T1000 (cell line): ENCODE measurements around the gene ROPN1.

Experiments used
- DNase-seq: peaks from one replicate; lab custom pipeline; 2025; ENCODE audit warnings: mixed read lengths; lab: John Stamatoyannopoulos, UW

The ROPN1 gene

GRCh38 chr3:123949641-123950040 lies 42.3 kb downstream of the ROPN1 start:
- DNase-seq = no peak

- DNase-seq = no peak
Measured at GRCh38 chr3:123948449-123948848, 43.5 kb downstream of the ROPN1 start.

DNA sequence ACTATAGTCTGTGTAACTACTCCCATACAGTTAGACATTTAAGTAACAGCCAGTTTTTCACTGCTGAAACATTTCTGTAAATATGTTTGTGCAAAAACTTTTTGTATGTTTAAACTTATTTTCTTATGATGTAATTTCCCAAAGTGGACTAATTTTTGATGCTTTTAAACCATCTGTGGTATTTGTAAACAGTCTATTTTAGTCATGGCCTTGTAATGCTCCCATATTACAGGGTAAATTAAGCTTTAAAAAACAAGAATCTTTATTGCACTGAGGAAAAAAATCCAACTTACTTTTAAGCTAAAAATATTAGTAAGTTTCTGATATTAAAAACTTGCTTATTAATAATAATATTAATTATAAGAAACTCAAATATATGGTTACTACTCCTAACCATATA lies 44.4 kb downstream of the ROPN1 start:
- DNase-seq = no peak

GRCh38 chr3:123941542-123941941 lies 50.4 kb downstream of the ROPN1 start:
- DNase-seq = no peak

DNA sequence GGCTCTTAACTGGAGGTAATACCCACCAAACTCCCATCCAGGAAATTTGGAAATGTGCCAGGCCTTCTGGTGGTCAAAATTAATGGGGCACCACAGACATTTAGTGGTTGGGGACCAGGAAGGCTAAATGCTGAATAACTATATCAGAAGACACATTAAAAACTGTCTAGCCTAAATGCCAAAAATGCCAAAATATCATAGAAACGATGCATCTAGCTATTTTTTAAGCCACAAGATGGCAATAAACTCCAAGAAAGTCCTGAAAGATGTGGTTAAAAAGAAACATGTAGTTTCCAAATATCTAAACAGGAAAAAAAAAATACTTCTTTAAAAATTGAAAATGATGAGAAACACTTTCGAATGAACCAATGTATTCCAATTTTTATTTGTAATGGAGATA lies 50.8 kb downstream of the ROPN1 start:
- DNase-seq = no peak

DNA sequence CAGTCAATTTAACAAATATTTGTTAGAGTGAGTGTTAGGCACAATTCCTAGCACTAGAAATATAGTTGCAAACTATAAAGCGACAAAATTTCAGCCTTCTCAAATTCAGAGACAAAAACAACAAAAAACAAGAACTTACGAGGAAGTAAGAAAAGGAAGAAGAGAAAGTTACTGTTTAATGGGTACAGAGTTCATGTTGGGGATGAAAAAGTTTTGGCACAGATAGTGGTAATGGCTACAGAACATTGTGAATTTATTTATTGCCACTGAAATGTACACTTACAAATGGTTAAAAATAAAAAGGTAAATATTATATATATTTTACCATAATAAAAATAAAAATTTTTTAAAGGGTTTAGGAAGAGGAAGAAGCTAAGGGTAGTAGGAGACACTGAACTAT lies 52.2 kb downstream of the ROPN1 start:
- no peak for DNase-seq

DNA sequence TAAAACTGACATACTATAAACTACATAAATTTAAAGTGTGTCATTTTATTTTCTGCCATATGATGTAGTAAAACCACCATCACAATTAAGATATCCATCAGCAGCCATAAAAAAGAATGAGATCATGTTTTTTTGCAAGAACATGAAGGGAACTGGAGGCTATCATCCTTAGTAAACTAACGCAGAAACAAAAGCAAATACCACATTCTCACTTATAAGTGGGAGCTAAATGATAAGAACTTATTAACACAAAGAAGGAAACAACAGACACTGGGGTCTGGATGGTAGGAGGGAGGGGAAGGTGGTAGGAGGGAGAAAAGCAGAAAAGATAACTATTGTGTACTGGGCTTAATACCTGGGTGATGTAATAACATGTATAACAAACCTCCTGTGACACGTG lies 55.5 kb downstream of the ROPN1 start:
- DNase-seq = no peak

- no peak for DNase-seq
Measured at GRCh38 chr3:123935830-123936229, 56.1 kb downstream of the ROPN1 start.

DNA sequence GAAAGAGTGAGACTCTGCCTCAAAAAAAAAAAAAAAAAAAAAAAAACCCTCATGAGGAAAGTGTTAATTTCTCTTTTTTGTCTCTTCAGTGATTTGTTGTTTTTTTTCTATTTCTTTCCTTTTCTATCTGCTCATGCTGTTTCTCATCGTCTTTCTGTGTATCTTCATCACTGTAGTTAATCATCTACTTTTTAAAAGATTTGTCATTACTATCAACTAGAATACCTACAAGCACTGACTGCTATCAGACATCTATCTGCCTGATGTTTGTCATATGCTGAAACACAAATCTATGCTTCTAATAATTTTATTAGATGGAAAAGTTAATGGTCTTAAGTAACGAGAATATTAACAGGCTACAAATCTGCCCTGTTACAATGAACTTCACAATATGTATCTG lies 57.7 kb downstream of the ROPN1 start:
- DNase-seq = no peak

DNA sequence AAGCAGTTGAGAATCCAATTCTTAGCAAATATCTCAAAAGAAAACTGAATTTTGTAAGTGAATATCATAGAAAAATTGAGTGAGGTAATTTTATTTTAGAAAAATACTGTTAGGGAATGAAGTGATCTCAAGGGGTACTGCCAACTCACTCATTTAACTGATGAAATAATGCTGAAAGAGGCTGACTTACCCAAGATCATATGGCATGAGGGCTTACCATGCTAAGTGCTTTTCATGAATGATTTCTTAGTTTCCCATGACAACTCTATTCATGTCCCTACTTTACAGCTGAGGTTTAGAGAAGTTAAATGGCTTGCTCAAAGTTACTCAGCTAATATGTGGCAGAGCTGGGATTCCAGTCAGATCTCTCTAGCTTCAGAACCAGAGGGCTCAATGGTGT lies 61.5 kb downstream of the ROPN1 start:
- no peak for DNase-seq

DNA sequence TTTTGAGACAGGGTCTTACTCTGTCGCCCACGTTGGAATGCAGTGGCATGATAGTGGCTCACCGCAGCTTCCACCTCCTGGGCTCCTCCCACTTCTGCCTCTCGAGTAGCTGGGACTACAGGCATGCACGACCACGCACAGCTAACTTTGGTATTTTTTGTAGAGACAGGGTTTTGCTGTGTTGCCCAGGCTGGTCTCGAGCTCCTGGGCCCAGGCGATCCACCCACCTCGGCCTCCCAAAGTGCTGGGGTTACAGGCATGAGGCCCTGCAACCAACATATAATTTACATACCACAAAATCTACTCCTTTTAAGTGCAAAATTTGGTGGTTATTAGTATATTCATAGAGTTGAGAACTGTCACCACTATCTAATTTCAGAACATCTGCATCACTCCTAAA lies 62.6 kb downstream of the ROPN1 start:
- no peak for DNase-seq

DNA sequence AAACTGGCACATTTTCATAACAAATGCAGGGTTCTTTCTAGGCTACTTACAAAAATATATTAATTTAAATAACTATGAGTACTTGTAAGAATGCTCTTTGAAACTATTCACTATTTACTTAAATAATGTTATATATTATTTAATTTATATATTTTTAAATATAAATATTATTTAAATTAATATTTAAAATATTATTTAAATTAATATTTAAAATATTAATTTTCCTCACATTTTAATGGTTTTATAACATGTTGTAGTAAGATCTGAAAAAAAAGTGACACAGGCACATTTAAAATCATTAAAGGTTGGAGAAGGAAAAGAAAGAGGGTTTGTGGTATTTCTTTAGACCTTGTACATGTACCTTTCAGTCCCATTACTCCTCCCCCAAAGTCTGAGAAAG lies 65.5 kb downstream of the ROPN1 start:
- DNase-seq = no peak

DNA sequence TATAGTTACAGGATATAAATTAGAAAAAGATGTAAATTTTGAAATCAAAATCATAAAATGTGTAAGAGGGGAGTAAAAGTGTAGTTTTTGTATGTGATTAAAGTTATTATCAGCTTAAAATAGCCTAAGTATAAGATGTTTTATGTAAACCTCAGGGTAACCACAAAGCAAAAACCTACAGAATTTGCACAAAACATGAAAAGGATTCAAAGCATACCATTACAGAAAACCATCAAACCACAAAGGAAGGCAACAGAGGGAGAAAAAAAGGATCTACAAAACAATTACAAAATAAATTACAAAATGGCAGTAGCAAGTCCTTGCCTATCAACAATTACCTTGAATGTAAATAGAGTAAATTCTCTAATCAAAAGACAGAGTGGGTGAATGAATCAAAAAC lies 71.1 kb downstream of the ROPN1 start:
- DNase-seq = no peak

DNA sequence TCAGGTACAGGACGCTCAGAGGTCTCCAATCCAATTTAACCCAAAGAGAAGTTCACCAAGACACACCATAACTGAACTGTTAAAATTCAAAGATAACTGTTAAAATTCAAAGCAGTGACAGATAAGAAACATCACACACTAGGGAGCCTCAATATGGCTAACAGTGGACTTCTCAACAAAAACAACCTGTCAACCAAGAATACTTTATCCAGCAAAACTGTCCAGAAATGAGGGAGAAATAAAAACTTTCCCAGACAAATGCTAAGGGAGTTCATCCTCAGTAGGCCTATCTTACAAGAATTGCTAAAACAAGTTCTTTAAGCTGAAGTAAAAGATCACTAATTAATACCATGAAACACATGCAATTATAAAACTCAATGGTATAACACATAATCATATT lies 71.5 kb downstream of the ROPN1 start:
- no peak for DNase-seq

GRCh38 chr3:123919353-123919752 lies 72.6 kb downstream of the ROPN1 start:
- DNase-seq = no peak
